ENCODE data around the gene MRNIP.

Gene MRNIP

GRCh38 chr5:179858586-179859427, at the start of gene MRNIP:
TSS of gene MRNIP (minus strand) at chr5:179858817. CDS start at chr5:179858796, 21 bp downstream.
- peak; percentile 76 for DNase-seq (ENCODE audit: low spot score)

DNA sequence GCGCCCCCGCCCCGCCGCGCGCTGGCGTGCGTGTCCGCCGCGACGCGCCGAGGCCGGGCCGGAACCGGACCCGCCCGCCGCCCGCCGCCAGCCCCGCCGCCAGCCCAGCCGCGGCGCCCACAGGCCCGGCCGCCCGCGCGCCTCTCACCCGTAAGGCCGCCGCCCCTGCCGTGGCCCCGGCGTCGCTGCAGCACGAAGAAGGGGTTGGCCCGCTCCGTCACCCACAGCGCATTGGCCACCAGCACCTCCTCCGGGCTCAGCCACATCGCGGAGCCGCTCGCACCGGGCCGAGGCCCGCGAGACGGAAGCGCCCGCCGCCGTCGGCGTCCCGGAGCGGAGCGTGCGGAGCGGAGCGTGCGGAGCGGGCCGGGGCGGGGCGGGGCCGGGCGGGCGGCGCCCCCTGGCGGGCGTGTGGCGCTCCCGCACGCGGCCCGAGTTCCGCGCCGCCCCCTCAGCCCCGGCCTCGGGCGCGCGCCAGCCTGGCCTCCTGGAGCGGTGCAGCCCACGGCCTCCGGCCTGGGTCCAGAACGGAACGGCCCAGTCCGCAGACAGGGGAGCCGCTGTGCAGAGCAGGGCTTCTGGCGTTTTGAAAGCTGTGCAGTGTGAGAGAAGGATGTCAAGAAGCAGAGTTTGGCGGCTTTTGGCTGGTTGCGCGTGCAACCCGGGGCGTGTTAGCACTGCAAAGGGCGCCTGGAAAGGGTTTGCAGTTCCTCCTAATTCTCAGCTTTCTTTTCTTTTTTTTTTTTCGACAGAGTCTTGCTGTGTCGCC, 49.1 kb upstream of the MRNIP start, which contains the start of gene TBC1D9B:
TSS of gene TBC1D9B (minus strand) at position 342 of the 769 bp plus-strand sequence. CDS start at position 266, 76 bp downstream.
- DNase-seq (ENCODE audit: low spot score): peak; percentile 71

DNA sequence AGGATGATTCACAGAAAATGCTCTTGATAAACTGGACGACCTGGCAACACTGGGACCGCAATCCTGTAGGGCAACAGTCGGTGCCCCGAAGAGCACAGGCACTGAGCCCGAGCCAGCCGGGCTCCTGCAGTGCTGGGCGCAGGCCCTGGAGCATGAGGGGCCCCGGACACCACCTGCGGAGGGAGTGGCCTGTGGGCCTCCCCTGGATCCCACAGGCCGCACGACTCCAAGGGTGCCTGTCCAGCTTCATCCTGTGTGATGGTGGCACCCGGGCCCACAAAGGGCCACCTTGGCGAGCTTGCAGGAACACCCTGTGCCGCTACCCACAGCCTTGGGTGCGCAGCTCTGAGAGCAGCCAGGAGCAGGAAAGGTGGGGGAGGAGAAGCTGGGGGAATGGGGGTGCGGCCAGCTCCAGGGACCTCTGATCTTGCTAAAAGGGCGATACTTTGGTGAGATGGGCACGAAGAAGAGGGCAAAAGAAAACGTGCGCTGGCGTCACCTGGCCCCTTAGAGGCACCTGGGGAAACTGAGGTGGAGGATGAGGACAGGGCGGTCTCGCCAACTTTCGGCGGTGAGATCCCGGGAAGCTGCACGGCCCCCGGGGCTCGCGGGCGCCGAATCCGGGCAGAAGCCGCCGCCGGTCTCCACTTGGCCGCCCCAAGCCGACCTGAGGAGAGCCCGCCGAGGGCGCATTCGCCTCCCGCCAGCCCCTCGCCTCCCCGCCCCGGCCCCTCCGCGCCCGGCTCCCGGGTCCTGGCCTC, 48.4 kb upstream of the MRNIP start:
- DNase-seq (ENCODE audit: low spot score): no peak

GRCh38 chr5:179906294-179906794, 47.7 kb upstream of the MRNIP start:
- DNase-seq (ENCODE audit: low spot score): no peak

- no peak for DNase-seq (ENCODE audit: low spot score)
Observed at GRCh38 chr5:179905161-179905560, 46.5 kb upstream of the MRNIP start.

GRCh38 chr5:179904463-179905160, 46.0 kb upstream of the MRNIP start:
- DNase-seq (ENCODE audit: low spot score): no peak

- DNase-seq (ENCODE audit: low spot score): no peak
Observed at GRCh38 chr5:179902763-179903158, 44.1 kb upstream of the MRNIP start.

- DNase-seq (ENCODE audit: low spot score): no peak
Observed at GRCh38 chr5:179901915-179902762, 43.5 kb upstream of the MRNIP start.

DNA sequence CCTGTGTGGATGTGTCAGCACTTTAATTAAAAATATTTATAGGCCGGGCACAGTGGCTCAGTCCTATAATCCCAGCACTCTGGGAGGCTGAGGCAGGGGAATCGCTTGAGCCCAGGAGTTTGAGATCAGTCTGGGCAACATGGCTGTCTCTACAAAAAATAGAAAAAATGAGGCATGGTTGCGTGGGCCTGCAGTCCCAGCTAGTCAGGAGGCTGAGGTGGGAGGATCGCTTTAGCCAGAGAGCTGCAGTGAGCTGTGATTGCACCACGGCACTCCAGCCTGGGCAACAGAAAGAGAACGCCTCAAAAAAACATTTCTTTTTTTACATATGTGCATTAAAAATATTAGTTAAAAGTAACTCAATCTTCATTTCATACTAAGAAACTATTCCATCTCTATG, 42.8 kb upstream of the MRNIP start:
- no peak for DNase-seq (ENCODE audit: low spot score)

GRCh38 chr5:179900711-179901110, 42.1 kb upstream of the MRNIP start:
- no peak for DNase-seq (ENCODE audit: low spot score)

DNA sequence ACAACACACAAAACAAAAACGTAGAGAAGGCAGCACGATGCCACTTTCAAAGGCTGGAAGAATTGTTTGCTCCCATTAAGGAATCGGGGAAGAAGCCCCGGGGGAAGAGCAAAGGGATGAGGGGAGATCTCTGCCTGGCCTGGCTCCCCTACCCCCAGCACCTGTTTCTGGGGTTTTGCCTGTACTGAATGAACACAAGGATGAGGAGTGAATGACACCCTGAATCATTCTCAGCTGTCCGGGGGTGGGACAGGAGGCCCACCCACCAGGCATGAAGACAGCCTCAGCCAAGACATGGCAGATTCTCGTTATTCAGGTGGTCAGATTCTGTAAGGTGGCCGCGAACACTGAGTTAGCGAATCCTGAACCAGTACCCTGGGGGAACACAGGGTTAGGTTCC, 41.6 kb upstream of the MRNIP start:
- no peak for DNase-seq (ENCODE audit: low spot score)

- DNase-seq (ENCODE audit: low spot score): no peak
Observed at GRCh38 chr5:179895861-179896260, 37.2 kb upstream of the MRNIP start.

DNA sequence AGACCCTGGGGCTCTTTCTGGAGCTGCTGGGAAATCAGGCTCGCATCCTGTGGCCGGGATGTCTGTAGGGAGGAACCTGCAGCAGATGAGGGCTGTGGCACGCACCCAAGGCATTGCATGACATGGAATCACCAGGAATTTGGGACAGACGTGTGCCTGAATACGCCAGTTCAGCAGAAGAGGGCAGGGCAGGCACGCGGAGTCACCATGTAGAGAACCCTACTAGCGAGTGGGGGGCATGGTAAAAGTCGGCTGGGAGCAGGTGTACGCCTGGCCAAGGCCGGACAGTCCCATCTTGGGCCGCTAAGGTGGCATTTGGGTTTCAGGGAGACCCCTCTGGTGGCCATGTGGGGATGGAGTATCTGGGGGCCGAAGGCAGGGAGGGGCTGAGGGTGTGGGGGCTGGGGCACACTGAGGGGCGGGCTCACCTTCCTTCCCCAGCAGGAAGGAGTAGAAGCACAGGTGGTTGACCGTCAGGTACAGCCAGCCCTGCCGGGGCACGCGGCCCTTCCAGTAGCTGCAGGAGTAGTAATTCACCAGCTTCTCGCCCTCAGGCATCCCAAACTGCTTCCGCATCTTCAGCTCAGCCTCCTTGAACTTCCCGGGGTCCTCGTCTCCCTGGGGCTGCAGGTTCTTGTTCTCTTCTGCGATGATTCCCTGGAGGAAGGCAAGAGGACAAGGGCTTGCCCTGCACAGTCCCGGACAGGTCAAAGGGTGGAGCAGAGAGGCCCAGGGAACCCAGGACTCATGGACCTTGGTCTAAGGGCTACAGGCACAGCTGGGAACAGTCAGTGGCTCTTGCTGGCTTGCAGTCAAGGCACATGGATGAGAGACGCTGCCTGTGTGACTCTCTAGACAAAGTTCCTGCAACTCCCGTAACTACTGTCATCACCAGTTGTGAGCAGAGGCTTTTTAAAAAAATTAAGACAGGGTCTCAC, 35.6 kb upstream of the MRNIP start:
- no peak for DNase-seq (ENCODE audit: low spot score)

DNA sequence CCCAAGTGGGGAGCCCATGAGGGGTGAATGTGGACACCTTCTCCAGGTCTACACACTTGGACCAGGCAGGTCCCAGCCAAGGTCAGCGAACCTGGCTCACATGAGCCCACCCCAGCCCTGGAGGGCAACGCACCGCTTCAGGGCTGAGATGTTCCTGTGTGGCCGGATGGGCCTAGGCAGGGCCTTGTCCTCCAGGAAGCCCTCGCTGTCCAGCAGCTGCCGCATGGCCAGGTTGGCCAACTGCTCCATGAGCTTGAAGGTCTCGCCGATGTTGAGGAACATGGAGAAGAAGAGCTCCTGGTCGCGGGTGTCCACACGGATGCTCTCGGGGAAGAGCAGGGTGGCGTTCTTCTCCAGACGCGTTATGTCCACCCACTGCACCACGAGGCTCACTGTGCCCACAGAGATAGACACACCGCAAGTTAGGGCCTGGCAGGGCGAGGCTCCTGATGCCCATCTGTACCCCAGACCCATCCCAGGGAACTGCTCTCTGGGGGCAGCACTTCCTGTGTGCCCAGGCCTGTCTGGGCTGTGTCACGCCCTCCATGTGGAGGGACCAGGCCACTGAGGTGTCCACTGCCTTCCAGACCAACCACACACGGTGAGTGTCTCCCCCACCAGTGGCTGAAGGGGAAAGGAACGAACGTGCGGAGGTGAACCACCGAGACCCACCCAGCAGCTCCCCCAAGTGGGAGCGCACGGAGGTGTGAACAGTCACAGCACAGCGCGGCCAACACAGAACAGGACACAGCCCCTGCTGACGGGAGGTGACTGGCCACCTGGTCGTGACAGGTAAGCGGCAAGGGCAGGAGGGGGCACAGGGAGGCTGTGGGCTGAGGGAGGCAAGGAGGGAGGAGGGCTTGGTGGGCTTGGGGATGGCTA, 34.7 kb upstream of the MRNIP start:
- no peak for DNase-seq (ENCODE audit: low spot score)

- no peak for DNase-seq (ENCODE audit: low spot score)
Observed at GRCh38 chr5:179892255-179892654, 33.6 kb upstream of the MRNIP start.

GRCh38 chr5:179890751-179891682, 32.4 kb upstream of the MRNIP start:
- no peak for DNase-seq (ENCODE audit: low spot score)

DNA sequence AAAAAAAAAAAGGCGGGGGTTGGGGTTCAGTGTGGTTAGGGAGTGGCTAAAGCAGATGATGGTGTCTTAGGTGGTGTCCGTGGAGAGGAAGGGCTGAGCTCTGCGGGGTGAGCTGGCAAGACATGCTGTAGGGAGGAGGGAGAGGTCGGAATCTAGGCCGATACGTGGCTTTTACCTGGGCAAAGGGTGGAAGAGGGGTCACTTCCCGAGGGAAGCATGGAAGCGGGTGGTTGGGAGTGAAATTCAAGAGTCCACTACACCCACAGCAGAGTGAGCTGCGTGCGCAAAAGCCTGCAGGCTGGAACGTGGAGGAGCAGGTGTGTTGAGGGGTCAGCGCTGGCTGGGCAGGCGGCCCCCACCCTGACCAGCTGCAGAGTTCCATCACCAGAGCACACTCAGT, 31.3 kb upstream of the MRNIP start:
- no peak for DNase-seq (ENCODE audit: low spot score)
